BE2C (cell line): ENCODE data around the gene ADGRD1.

Experiments used
- DNase-seq: peaks from one replicate; pipeline ENCODE4 v3.0.0-alpha.2; 2020
- H3K27me3 ChIP-seq: fragments of 250-450 bp; sonication (Bioruptor Pico); 2 replicates; pipeline ENCODE4 v1.5.1; 2020; ENCODE audit warnings: mild to moderate bottlenecking
- H3K36me3 ChIP-seq: fragments of 250-450 bp; sonication (Bioruptor Pico); 2 replicates; pipeline ENCODE4 v1.5.1; 2020; ENCODE audit warnings: mild to moderate bottlenecking
- H3K4me1 ChIP-seq: fragments of 250-450 bp; sonication (Bioruptor Pico); 2 replicates; pipeline ENCODE4 v1.5.1; 2020
- H3K4me3 ChIP-seq: 2 replicates; pipeline ENCODE4 v1.5.1; 2011; ENCODE audit warnings: low read depth, low read length
- H3K9me3 ChIP-seq: fragments of 250-450 bp; sonication (Bioruptor Pico); 2 replicates; pipeline ENCODE4 v1.5.1; 2020
- TF ChIP-seq, protein P1 (sequence below): IDR thresholded peaks from 2 replicates; pipeline ENCODE4 v1.5.1; 2012; ENCODE audit warnings: mild to moderate bottlenecking, low read depth, low read length

Gene ADGRD1

DNA sequence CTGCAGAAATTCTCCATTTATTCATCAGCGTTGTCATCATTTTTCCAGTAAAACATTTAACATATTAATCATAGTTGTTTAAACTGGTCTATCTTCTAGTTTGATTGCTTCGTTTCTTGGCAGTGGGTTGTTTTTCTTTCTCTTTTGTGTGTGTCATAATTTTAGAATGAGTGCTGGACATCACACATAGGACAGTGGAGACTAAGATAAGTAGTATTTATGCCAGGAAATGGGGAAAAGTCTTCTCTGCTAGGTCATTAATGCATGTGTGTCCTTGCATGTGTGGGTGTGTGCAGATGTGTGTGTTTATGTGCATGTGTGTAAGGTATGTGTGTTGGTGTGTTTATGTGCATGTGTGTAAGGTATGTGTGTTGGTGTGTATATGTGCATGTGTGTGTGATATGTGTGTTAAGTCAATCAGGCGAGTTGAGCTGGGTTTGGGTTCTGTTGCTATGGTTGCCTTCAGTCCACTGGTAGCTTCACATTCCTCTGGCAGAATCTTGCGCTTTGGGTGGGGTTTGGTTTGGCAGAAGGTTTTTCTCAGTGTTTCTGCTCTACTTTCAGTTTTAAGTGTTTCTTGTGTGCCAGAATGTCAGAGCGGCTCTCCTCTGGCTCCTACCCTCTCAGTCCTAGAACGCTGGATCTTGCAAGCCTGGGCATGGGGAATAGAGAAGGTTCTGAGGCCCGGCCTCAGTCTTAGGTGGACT is 7.8 kb upstream of the ADGRD1 start:
- no peak overlapping the region for H3K4me3 ChIP-seq
- no peaks in the 10 kb centered on the region for H3K36me3 ChIP-seq
- H3K9me3 ChIP-seq: no peaks in the 10 kb centered on the region
- DNase-seq: no peak
- H3K4me1 ChIP-seq: no peaks in the 10 kb centered on the region
- no peaks in the 10 kb centered on the region for H3K27me3 ChIP-seq
- TF ChIP-seq, protein P1, sequence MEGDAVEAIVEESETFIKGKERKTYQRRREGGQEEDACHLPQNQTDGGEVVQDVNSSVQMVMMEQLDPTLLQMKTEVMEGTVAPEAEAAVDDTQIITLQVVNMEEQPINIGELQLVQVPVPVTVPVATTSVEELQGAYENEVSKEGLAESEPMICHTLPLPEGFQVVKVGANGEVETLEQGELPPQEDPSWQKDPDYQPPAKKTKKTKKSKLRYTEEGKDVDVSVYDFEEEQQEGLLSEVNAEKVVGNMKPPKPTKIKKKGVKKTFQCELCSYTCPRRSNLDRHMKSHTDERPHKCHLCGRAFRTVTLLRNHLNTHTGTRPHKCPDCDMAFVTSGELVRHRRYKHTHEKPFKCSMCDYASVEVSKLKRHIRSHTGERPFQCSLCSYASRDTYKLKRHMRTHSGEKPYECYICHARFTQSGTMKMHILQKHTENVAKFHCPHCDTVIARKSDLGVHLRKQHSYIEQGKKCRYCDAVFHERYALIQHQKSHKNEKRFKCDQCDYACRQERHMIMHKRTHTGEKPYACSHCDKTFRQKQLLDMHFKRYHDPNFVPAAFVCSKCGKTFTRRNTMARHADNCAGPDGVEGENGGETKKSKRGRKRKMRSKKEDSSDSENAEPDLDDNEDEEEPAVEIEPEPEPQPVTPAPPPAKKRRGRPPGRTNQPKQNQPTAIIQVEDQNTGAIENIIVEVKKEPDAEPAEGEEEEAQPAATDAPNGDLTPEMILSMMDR: no peak

DNA sequence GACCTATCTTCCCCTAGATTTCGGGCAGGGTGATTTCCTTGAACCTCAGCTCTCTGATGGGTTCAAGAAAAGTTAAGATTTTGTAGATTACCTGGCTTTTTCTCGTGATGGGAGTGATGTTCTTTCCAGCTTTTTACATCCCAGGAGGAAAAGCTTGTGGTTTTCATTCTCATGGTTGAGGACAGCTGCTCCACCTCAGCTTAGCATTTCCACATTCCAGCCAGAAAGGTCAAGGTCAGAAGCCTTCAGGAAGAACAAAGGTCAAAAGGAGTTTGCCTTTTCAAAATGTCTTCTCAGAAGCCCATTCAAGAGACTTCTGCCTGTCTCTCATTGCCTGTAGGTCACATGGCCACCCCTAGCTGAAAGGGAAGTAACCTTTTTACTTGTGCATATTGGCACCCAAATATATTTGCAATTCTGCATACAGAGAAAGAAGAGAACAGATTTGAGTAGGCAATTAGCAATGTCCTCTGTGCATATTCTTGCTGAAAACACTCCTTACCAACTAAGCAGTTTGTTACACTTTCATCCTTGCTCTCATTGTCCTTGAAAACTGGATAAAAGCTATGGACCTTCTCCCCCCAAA is 6.6 kb upstream of the ADGRD1 start:
- TF ChIP-seq, protein P1: no peak
- no peaks in the 10 kb centered on the region for H3K9me3 ChIP-seq
- H3K36me3 ChIP-seq: no peaks in the 10 kb centered on the region
- H3K4me1 ChIP-seq: peaks cover 8% of the 10 kb centered on the region
- H3K4me3 ChIP-seq: no peak overlapping the region
- H3K27me3 ChIP-seq: no peaks in the 10 kb centered on the region
- no peak for DNase-seq

DNA sequence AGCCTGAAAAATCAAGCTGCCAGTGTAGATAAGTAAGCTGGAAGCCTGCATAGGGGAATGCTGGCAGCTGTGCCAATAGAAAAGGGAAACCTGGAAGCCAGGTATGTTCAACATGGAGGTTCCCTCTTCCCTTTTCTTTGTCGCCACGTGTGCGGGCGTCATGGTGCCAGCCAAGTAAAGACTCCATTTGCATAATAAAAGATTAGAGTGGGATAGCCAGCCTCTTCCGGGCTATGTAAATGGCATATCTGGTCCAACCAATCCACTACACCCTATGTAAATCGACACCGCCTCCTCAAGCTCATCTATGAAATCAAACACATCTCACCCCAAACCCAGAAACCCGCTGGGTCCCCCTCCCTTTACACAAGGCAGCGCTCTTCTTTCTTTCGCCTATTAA is 5.6 kb upstream of the ADGRD1 start:
- DNase-seq: no peak
- TF ChIP-seq, protein P1: no peak

DNA sequence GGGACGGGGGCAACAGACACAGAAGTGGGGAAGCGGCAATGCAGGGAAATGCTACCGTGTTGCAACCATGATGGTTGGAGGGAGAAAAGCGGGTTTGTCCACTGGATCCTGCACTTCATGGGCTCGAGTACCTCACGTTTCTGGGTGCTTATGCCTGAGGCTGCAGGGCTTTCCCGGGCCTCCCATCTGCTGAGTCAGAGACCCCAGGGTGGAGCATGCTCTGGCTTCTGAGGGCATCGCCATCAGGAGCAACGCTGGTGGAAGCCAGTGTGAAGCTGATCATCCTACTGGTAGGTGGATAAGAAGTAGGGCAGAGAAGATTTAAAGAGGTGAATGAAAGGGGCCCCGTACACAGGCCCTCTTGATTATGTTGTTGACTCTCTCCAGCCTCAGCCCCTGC is 5.0 kb upstream of the ADGRD1 start:
- H3K36me3 ChIP-seq: no peaks in the 10 kb centered on the region
- TF ChIP-seq, protein P1: no peak
- no peaks in the 10 kb centered on the region for H3K9me3 ChIP-seq
- H3K27me3 ChIP-seq: no peaks in the 10 kb centered on the region
- peaks cover 22% of the 10 kb centered on the region for H3K4me1 ChIP-seq
- no peak overlapping the region for H3K4me3 ChIP-seq
- no peak for DNase-seq

More for the DNA sequence above, 5.6 kb upstream of the ADGRD1 start:
- Histone ChIP-seq H3K36me3 (no peaks in the 10 kb centered on the region), H3K4me3 (no peak overlapping the region), H3K27me3 (no peaks in the 10 kb centered on the region), H3K9me3 (no peaks in the 10 kb centered on the region), H3K4me1 (peaks cover 16% of the 10 kb centered on the region)

DNA sequence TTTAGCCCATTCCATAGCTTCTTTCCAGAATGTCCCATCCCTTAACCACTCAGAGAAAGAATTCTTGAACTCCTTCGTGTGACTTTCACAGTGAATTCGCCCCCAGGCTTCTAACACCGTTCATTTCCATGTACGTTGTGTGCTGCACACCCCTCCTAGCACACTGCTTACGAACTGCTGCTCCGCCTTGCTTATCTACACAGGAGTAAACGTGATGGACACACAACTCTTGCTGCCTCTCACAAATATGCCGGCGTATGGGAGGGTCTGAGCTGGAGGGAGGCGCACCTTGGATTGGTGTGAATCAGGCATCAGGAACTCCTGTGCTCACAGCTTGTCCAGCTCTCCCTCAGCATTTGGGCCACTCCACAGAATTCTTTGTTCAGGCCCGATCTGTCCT is 3.9 kb upstream of the ADGRD1 start:
- TF ChIP-seq, protein P1: no peak
- no peak overlapping the region for H3K4me3 ChIP-seq
- no peaks in the 10 kb centered on the region for H3K27me3 ChIP-seq
- H3K4me1 ChIP-seq: peaks cover 25% of the 10 kb centered on the region
- DNase-seq: no peak
- no peaks in the 10 kb centered on the region for H3K9me3 ChIP-seq
- no peaks in the 10 kb centered on the region for H3K36me3 ChIP-seq

DNA sequence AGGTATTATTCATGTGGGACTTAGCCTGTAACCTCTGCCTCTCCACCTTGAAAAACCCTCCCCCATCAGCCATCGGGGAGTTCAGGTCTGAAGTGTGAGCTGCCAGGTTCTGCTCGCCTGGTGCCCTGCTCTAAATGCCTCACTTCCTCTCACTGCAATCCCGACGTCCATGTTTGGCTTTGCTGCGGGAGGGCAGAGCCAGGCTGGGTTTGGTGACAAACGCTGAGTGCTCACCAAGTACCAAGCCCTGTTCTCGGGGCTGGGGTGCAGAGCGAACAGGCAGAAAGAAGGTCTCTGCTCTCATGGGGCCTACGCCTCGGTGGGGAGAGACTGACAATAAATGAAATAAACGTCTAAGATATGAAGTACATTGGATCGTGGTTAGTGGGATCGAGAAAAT is 2.1 kb upstream of the ADGRD1 start:
- Histone ChIP-seq H3K9me3 (no peaks in the 10 kb centered on the region), H3K27me3 (no peaks in the 10 kb centered on the region), H3K4me3 (no peak overlapping the region), H3K4me1 (peaks cover 25% of the 10 kb centered on the region), H3K36me3 (no peaks in the 10 kb centered on the region)
- TF ChIP-seq, protein P1: no peak
- DNase-seq: no peak
